Medulla oblongata (tissue), 1 donor: ENCODE data around the gene RGS3.
A peak's percentile ranks its signal among the peaks of the same experiment; 100 is the strongest.
"Not testable (repeated sequence)": the region's sequence is repeated elsewhere in the genome, so short reads cannot be mapped to it uniquely, and the experiment has no call there.

Source experiments
- DNase-seq: peaks from one replicate; pipeline ENCODE4 v3.0.0-alpha.2; 2015; ENCODE audit errors: extremely low spot score

Gene RGS3

DNA sequence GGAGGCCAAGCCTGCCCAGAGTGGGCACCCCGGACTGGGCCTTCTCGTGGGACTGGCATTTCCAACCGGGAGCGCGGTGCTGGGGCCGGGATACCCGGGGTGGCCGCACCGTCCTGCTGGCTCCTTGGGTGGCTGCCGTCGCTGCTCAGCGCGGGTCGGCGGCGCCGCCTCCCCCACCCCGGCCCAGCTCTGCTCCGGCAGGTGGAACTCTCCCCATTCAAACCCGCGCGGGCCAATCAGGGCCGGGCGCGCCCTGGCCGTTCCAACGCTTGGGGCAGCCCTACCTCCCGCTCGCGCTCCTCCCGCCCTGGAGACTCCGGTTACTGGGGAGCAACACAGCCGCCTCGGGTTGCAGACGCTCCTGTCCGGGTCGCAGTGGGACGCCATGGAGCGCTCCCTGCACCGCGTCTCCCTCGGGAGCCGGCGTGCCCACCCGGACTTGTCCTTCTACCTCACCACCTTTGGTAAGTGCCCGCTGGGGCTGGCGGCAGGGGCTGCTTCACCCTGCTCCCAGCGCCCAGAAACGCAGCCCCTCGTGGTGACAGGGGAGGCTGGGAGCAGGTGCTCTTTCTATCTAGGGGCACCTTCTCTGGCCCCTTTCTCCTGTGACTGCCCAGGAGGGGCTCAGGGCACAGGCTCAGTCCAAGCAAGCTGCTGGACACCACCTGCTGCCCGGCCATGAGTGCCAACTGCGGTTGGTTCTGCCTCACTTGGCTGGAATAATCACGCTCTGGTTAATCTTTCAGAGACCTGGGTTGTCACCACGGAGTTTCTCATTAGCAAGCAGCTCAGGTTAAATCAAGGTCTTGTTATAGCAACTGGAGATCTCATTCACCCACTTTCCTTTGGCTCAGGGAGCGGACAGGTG lies at the start of gene RGS3:
Gene RGS3 (plus strand): TSS at position 310 of the 868 bp plus-strand sequence. CDS start 76 bp downstream, at position 386.
- no peak for DNase-seq

DNA sequence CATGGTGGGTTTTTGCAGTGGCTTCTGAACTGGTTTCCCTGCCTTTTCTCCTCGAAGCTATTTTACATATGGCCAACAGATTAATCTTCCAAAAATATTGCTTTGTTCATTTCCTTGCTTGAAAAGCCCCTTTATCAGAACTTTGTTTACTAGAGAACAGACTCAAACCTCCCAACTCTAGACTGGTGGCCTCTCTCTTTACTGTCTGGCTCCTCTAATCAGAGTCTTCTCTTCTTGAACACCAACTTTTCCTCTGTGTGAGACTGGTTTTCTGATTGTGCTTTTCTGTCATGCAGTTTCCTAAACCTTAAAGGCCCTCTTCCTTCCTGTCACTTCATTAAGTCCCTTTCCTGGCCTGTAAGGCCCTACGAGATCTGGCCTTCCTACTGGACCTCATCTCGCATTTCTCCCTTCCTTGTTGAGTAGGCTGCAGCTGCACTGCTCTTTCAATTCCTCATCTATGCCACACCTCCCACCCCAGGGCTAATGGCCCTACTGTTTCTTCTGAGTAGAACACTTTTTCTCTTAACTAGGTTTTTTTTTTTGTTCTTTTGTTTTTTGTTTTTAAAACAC lies 47.3 kb upstream of the RGS3 start:
- peak; percentile 45 for DNase-seq

DNA sequence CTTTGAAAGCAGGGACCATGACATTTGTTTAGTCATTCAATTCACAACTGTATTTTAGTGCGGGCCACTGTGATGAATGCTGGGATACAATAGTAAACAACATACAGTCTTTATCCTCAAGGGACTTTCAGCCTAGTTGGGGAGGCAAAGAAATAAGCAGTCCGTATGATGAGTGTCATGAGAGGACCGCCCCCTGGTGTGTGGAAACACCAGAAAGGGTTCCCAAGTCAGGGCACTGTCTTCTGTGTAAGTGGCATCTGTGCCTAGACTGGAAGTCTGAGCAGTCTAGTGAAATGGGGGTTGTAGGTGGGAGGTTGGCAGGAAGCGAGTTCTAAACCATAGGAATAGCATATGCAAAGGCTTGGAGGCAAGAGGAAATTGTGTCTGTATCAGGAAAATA lies 46.2 kb upstream of the RGS3 start:
- no peak for DNase-seq

DNA sequence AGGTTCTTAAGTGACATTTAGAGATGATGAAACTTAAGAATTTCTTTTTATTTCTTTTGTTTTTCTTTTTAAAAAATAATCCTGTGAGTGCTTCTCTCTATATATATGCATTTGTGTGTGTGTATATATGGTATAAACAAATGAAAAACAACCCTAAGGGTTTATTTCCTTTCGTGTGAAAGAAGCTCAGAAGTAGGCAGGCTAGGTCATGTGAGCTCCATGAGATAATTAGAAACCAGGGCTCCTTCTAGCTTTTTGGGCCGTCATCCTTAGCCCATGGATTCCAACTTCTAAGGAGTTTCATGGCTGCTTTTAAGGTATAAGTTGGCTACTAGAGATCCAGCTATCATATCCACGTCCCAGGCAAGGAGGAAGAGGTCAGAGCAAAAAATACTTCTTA lies 41.8 kb upstream of the RGS3 start:
- no peak for DNase-seq

DNA sequence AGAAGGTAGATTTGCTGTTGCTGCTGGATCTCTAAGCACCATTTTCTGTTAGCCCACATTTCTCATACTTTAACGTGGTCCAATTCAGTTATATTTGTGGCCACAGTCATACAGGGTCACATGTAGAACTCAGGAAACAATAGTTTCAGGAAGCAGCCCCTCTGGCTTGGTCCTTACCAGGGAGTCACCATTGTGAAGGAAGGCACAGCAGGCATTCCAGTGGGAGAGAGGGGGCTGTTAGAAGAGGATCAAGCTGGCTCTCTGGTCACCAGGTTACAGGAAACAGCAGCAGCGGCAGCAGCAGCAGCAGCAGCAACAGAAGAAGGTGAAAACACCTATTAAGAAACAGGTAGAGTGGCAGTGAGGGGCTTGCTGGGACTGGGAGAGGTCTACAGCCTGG lies 38.5 kb upstream of the RGS3 start:
- no peak for DNase-seq

DNA sequence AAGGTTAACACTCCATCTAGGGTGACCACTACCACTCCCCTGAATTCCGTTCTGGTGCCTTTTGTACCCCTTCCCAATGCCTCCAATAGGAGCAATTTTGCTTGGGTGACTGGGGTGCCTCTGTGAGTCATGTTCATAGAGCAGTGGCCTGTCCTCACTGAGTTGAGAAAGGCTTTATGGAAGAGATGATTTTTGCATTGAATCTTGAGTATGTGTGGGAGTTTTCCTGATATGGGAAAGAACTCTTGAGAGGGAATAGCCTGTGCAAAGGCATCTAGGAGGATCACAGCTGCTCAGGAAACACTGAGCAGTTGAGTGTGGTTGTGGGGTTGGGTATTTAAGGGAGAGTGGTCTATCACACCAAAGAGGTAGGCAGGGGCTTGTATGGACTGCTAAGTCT lies 36.8 kb upstream of the RGS3 start:
- no peak for DNase-seq

DNA sequence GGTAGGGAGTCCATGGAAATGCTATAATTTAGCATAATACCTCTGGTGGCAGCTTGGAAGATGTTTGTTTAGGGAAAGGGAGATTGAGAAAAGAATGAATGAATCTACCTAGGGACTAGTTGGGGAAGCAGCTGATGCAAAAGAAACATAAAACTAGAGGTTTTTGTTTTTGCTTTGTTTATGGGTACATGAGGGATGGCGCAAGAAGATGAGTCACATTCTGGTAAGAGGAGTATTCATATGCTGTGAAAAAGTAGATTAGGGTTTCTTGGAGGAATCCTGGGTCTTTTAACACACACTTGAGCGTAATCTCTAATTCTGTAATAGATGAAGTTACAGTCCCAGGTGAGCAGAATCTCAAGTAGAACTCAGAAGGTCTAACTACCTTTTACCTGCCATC lies 35.9 kb upstream of the RGS3 start:
- DNase-seq = no peak

DNA sequence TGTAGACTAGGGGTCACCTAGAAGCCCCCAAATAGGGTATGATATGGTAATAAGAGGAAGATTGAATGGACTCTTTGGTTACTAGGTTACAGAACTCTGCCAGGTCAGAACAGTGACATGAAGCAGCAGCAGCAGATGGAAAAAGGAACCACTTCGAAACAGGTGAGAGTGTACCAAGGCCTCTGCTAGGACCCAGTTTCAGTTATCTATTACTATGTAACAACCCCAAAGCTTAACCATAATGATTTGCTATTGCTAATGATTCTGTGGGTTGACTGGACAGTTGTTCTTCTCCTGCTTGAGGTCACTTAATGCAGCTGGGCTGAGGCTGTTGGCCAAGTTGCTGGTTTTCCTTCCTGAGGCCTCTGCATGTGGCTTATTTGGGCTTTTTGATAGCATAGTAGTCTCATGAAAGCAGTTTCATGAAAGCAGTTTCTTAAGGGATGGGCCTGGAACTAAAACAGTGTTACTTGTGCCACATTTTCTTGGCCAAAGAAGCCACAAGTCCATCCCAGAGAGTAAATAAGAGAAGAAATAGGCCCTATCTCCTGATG lies 35.4 kb upstream of the RGS3 start:
- DNase-seq = no peak

DNA sequence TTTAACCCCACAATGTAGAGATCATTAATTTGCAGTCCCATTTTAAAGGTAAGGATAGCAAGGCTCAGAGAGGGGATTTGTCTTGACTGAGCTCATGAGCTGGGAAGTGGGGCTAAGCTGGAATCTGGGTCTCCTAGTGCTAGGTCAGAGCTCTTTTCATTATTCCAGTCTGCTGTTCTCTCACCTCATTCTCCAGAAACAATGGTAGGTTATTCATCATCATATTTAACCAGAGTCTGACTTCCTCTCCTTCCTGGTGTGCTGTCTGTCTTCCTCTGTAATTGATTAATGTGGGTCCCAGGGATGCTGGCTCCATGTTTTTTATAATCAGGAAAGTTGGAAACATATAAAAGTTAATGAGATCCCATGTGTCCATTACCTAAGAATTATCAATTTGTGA lies 32.3 kb upstream of the RGS3 start:
- DNase-seq = no peak

DNA sequence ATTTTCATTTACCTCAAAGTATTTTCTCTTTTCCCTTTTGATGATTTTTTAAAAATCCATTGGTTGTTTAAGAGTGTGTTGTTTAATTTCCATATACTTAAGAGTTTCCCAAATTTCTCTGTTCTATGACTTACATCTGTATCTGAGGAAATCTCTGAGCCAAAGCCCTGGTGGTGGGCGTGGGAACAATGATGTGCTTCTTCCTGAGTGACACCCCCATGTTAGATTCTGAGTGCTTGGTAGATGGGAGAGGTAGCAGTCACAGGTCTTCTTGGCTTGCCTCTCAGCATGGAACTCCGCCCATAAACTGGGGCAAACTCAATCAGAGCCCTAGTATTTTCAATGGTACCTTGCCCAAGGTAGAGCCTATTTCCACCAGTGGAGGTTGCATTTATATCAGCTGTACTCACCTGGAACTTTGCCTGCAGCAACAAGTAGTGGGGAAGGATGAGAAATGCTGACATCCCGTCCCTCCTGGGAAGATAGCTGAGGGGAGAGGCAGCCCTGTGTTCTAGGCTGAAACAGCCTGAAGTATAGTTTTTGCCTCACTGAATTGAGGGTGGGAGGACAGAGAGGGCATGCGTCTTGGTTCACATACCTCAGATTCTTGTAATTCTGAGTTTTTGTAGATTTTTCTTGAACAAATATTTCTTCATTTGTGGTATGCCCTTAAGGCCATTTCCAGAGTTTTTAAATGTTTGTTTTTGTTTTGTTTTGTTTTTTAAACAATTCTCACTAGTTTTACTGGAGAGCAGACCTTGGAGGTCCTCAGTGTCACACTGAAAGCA lies 26.6 kb upstream of the RGS3 start:
- DNase-seq = no peak

DNA sequence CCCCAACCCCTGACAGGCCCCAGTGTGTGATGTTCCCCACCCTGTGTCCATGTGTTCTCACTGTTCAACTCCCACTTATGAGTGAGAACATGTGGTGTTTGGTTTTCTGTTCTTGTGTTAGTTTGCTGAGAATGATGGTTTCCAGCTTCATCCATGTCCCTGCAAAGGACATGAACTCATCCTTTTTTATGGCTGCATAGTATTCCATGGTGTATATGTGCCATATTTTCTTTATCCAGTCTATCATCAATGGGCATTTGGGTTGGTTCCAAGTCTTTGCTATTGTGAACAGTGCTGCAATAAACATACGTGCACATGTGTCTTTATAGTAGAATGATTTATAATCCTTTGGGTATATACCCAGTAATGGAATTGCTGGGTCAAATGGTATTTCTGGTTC lies 25.8 kb upstream of the RGS3 start:
- DNase-seq = not testable (repeated sequence)

DNA sequence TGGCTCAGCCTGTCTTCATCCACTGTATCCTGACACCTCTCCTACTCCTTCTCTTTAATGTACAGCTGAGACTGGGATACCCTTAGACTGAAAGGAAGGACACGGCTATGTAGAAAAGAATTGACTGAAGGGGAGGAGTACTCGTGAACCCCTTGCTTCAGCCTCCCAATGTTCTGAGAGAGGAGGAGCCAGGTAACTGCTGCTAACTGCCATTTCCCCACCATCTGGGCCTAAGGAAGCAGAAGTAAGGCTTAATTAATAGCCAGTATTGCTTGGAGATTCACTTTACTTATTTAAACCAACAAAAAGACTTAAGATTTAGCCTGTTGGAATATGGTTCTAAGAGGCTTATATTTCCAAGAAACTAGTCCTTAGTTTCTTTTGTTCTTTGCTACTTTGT lies 18.8 kb upstream of the RGS3 start:
- DNase-seq = no peak

DNA sequence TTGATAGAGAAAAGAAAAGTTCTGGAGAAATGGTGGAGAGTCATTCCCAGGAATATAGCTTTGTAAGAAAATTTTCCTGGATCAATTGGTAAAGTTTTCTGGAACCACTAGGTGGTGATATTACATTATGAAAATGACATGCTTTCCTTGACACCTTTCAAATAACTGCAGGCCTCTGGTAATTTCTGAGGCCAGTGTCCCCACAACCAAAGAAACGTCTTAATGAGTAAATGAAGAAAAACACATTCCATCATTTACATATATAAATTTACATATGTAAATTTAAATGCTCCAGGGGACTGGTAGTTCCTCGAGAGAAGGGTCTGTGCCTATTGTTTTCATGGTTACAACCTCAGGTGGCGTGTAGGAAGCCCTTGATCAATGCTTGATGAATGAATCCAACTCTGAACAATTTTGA lies 17.2 kb upstream of the RGS3 start:
- DNase-seq = peak; percentile 77

DNA sequence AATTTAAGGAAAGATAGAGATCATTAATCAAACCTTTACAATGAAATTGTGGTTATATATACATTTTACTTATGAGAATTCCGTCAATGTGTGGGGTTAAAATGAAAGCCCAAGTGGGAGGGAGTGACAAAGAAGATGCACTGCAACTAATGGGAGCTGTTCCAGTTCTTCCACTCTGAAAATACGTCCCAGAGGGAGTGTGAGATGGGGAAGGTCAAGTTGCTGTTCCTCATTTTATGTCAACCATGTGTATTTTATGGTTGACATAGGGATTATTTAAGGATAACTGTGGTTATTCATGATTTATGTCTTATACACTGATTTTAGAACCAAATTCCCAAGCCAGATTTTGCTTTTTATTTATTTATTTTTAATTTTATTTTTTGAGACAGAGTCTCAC lies 14.2 kb upstream of the RGS3 start:
- DNase-seq = no peak

DNA sequence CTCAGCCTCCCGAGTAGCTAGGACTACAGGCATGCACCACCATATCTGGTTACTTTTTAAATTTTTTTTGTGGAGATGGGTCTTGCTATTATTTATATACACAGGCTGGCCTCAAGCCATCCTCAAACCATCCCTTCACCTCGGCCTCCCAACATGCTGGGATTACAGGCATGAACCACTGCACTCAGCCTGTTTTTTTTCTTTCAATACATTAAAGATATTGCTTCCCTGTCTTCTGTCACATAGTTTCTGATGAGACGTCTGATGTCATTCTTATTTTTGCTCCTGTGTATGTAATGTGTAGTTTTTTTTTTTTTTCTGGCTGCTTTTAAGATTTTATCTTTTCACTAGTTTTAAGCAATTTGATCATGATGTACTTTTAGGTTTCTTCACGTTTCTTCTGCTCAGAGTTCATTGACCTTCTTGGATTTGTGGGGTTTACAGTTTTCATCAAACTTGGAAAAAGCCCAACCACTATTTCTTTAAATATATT lies 11.4 kb upstream of the RGS3 start:
- DNase-seq = no peak

DNA sequence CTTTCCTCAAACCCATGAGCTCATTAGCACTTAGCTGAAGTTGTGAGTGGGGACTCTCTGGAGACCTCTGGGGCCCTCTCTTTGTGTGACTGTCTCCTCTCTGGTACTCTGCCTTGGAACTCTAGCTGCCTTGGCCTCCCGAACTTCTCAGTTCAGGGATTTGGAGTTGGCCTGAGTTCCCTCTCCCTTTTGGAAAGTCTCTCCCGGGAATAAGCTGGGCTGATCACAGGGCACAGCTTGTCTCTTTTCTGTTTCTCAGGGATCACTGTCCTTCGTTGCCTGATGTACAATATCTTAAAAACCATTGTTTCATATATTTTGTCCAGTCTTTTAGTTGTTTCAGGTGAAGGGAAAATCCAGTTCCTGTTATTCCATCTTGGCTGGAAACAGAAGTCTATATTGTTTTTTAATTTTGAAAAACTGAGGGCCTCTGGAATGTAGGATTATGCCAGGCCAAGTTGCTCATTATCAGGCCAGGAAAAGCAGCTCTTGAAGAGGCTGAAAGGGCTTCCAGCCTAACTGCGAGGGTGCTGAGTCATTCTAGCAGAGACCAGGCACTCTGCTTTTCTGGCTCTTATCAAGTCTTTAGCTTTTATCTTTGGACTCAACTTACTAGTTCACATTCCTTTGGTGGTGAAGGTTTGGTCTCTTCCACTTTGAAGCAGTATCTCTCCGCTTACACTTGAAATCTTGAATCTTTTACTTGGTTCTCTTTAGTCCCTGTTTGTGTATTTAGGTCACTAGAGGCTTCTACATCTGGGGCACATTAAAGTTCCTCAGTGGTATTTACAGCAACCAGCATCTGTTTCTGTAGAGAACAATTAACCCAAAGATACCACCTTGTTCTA lies 8.4 kb upstream of the RGS3 start:
- peak; percentile 28 for DNase-seq

DNA sequence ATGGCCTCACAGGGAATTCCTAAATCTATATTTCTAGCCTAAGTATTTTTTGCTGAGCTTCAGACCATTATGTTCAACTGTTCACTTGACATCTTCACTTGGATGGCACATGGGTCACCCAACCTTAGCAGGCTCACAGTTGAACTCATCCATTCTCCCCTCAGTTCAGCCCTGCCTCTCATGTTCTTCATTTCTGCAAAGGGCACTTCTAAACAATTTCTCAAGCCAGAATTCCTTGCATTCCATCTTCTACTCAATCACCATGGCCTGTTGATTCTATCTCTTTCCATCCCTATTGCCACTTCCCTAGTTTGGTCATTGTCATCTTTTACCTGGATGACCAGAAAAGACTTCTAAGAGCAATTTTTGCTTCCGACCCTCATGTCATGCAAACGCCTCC lies 7.3 kb upstream of the RGS3 start:
- DNase-seq = no peak

DNA sequence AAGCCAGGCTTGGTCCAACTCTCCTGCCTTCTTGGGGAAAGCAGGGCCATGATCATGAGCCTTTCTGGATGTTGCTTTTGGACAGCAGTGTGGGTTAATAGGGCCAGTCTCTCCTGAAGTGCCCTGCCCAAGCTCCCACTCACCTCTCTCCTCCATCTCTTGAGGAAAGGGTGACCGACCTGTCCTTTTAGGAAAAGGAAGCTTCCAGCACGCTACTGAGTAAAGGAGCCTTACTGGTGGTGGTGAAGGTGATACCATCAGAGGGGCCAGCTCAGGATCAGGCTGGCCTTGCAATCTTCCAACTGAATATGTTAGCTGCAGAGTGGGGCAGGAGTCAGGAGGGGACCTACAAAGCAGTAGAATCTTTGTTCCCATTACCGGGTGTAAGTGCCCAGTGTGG lies 2.2 kb upstream of the RGS3 start:
- no peak for DNase-seq

DNA sequence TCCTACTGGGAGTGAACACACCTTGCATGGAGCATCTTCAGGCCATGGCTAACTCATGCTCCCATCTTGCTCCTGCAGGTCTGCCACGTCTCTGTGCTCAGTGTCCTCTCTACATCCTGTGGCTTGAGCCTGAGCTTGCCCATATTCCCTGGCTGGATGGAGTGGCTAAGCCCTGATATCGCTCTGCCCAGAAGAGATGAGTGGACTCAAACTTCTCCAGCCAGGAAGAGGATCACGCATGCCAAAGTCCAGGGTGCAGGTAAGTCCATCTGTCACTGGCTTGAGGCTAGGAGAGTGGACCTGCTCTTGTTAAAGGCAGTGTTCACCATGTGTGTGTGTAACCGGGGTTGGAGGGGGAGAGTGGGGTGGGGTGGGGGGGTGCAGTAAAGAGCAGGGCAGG lies 1.6 kb upstream of the RGS3 start:
- no peak for DNase-seq

DNA sequence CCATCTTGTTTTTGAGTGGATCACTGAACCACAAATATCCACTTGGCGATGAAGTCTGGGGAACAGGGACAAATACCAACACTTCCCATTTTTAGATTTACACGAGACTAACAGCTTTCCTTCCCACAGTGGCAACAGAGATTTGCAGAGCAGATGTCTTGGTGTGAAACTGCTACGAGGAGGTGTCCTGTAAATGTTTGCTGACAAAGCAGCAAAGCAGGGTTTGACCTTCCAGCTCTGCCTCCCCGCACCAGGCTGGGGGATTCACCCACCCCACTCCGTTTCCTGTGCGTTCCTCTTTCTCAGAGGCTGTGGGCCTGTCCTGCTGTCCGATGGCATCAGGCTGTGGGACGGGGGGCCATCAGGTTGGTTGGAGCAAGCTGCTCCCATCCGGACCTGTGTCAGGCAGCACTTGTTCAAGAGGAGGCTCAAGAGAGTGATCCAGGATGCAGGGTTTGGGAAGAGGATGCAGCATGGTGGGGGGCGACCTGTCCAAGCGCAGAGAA lies 693 bp upstream of the RGS3 start:
- DNase-seq = no peak

DNA sequence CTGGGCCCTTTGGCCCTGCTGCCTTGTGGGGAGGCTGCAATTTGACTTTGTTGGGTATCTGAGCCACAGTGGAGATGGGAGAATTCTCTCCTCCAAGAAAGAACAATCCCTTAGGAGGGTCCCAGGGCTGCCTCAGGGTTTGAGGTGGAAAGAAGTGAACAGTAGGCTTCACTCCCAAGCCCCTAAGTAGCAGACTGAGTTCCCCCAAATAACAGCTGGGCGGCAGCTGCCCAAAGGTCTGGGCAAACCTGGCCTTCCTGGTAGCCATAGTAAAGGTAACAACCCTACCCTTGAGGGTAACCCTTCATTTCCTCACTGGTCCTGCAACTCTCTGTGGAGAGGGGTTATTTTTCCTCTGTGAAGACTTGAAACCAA lies 746 bp downstream of the RGS3 start:
- no peak for DNase-seq
